GM11168 (cell line): Measurements from ENCODE around the gene FAM53B.

ENCODE experiments used
- in situ Hi-C: fragments of 300-500 bp; cut with MboI; formaldehyde crosslinking; loops from one replicate; pipeline ENCODE4 v1.12.0; 2022; ENCODE audit warnings: low sequenced_read_pairs; ENCODE audit not compliant: unreplicated experiment

FAM53B gene

GRCh38 chr10:124731551-124731950 lies 12.6 kb downstream of the FAM53B start:
- in situ Hi-C loops = no loop called here

GRCh38 chr10:124730790-124731189 lies 13.4 kb downstream of the FAM53B start:
- in situ Hi-C loops = no loop called here

- in situ Hi-C loops = no loop called here
Observed at GRCh38 chr10:124728830-124729661, 15.1 kb downstream of the FAM53B start.

GRCh38 chr10:124728071-124728829 lies 15.9 kb downstream of the FAM53B start:
- in situ Hi-C loops = no loop called here

GRCh38 chr10:124727361-124727960 lies 16.7 kb downstream of the FAM53B start:
- in situ Hi-C loops = no loop called here

GRCh38 chr10:124725791-124726190 lies 18.4 kb downstream of the FAM53B start:
- in situ Hi-C loops = no loop called here

- in situ Hi-C loops = no loop called here
Observed at GRCh38 chr10:124725171-124725631, 19.0 kb downstream of the FAM53B start.

GRCh38 chr10:124724279-124725027 lies 19.7 kb downstream of the FAM53B start:
- in situ Hi-C loops = no loop called here

- in situ Hi-C loops = no loop called here
Observed at GRCh38 chr10:124723826-124724225, 20.4 kb downstream of the FAM53B start.

GRCh38 chr10:124722798-124723783 lies 21.1 kb downstream of the FAM53B start:
- in situ Hi-C loops = no loop called here

- in situ Hi-C loops = no loop called here
Observed at GRCh38 chr10:124721330-124722045, 22.7 kb downstream of the FAM53B start.

GRCh38 chr10:124719213-124719851 lies 24.8 kb downstream of the FAM53B start:
- in situ Hi-C loops = no loop called here

- in situ Hi-C loops = no loop called here
Observed at GRCh38 chr10:124717911-124718741, 26.1 kb downstream of the FAM53B start.

GRCh38 chr10:124717041-124717757 lies 27.0 kb downstream of the FAM53B start:
- in situ Hi-C loops = no loop called here

GRCh38 chr10:124716369-124716768 lies 27.8 kb downstream of the FAM53B start:
- in situ Hi-C loops = no loop called here

GRCh38 chr10:124715439-124715838 lies 28.7 kb downstream of the FAM53B start:
- in situ Hi-C loops = no loop called here
